GM12878 (cell line): Measurements from ENCODE around the gene KCNJ13. TPM values are rescaled to one million over a fixed set of nuclear protein-coding genes. Genes with fewer than 3 reads are reported as not detected.
A peak's percentile ranks its signal among the peaks of the same experiment; 100 is the strongest.

Experiments
- ATAC-seq: fragments of 200-7000 bp; cut with Tn5 transposase; 3 replicates; pipeline ENCODE4 v1.9.1; 2020; ENCODE audit warnings: mild to moderate bottlenecking, moderate library complexity
- BruUV-seq: library from RNA; stranded (reverse); fragments of 400-500 nt; replicated peaks from 2 replicates; lab custom pipeline; 2021; lab: Mats Ljungman, UMichigan
- CTCF ChIA-PET: fragments of 300-600 bp; sonication (Branson Sonifier 250); formaldehyde crosslinking; extraction: SDS; loops from one replicate; lab custom pipeline; 2021; ENCODE audit warnings: inconsistent platforms; lab: Yijun Ruan, JAX
- POLR2A ChIA-PET: fragments of 350-600 bp; formaldehyde crosslinking; extraction: SDS; loops from one replicate; lab custom pipeline; 2021; ENCODE audit warnings: inconsistent platforms; lab: Charles Lee
- RAD21 ChIA-PET: fragments of 300-600 bp; sonication (Branson Sonifier 250); formaldehyde crosslinking; loops from one replicate; lab custom pipeline; 2023; ENCODE audit warnings: antibody characterized with exemption; ENCODE audit not compliant: unreplicated experiment; lab: Charles Lee
- SMC1A ChIA-PET: fragments of 300-600 bp; sonication (Branson Sonifier 250); formaldehyde crosslinking; loops from one replicate; lab custom pipeline; 2023; ENCODE audit not compliant: unreplicated experiment, uncharacterized antibody; lab: Charles Lee
- DNase-seq: peaks from one replicate; pipeline ENCODE4 v3.0.0-alpha.2; 2011; ENCODE audit warnings: low read depth, low spot score
- FAIRE-seq: peaks from 3 replicates; lab custom pipeline; 2011; peaks lifted over from hg19 to GRCh38; lab: Jason Lieb, UNC
- H2AFZ ChIP-seq: 2 replicates; pipeline ENCODE4 v1.6.0; 2011; ENCODE audit warnings: low read depth, low read length, control low read depth; ENCODE audit not compliant: control insufficient read depth
- H3K27ac ChIP-seq: 2 replicates; pipeline ENCODE4 v1.5.1; 2011; ENCODE audit warnings: control low read depth; ENCODE audit not compliant: control insufficient read depth, insufficient read depth
- H3K27me3 ChIP-seq, 2 experiments: replicated peaks in 1 of 2; 2 replicates each; pipeline versions ENCODE4 v1.6.0 to v1.6.1; 2011; ENCODE audit warnings: low read length in 1 of 2; ENCODE audit not compliant: control insufficient read depth in 2 of 2, insufficient read depth in 2 of 2
- H3K36me3 ChIP-seq, 2 experiments: 2 replicates each; pipeline ENCODE4 v1.5.1; 2011; ENCODE audit warnings: low read length in 1 of 2; ENCODE audit not compliant: control insufficient read depth in 2 of 2, insufficient read depth in 2 of 2
- H3K4me1 ChIP-seq: 2 replicates; pipeline ENCODE4 v1.6.1; 2011; ENCODE audit warnings: mild to moderate bottlenecking, low read length, moderate library complexity, mixed read lengths; ENCODE audit not compliant: control insufficient read depth, insufficient read depth
- H3K4me2 ChIP-seq: 2 replicates; pipeline ENCODE4 v1.6.0; 2011; ENCODE audit warnings: control low read depth; ENCODE audit not compliant: control insufficient read depth, insufficient read depth
- H3K4me3 ChIP-seq: fragments of 200-600 bp; sonication (generic); 2 replicates; pipeline ENCODE4 v1.5.1; 2016
- H3K79me2 ChIP-seq: 2 replicates; pipeline ENCODE4 v1.6.0; 2011; ENCODE audit warnings: low read length; ENCODE audit not compliant: control insufficient read depth, insufficient read depth
- H3K9ac ChIP-seq: 2 replicates; pipeline ENCODE4 v1.8.0; 2011; ENCODE audit warnings: low read length, control low read depth, mixed read lengths; ENCODE audit not compliant: control insufficient read depth, insufficient read depth
- H3K9me3 ChIP-seq: replicated peaks from 3 replicates; pipeline ENCODE4 v1.5.1; 2011; ENCODE audit warnings: mild to moderate bottlenecking, low read length; ENCODE audit not compliant: control insufficient read depth, insufficient read depth
- H4K20me1 ChIP-seq: 2 replicates; pipeline ENCODE4 v1.6.0; 2011; ENCODE audit not compliant: control insufficient read depth, insufficient read depth
- BACH1 ChIP-seq: fragments of 450-650 bp; IDR thresholded peaks from 2 replicates; pipeline ENCODE4 v1.6.1; 2017; ENCODE audit warnings: mild to moderate bottlenecking, borderline replicate concordance
- BHLHE40 ChIP-seq, 2 experiments: fragments of 450-650 bp in 1 of 2; IDR thresholded peaks; 2 replicates each; pipeline ENCODE4 v1.6.1; 2011 to 2017; ENCODE audit warnings: low read depth in 2 of 2, borderline replicate concordance in 1 of 2, improper control_type of control experiment in 1 of 2, low read length in 1 of 2, mild to moderate bottlenecking in 1 of 2
- BRCA1 ChIP-seq: IDR thresholded peaks from 2 replicates; pipeline ENCODE4 v1.6.1; 2011; ENCODE audit warnings: low read depth, low read length, improper control_type of control experiment
- CBFB ChIP-seq: IDR thresholded peaks from 2 replicates; pipeline ENCODE4 v1.6.1; 2016; ENCODE audit warnings: antibody characterized with exemption, low read depth
- CREM ChIP-seq: IDR thresholded peaks from 2 replicates; pipeline ENCODE4 v1.6.1; 2014; ENCODE audit warnings: antibody characterized with exemption, low read depth
- E2F4 ChIP-seq: IDR thresholded peaks from 2 replicates; pipeline ENCODE4 v1.6.1; 2012; ENCODE audit warnings: low read depth, low read length, improper control_type of control experiment
- GABPA ChIP-seq: IDR thresholded peaks from 2 replicates; pipeline ENCODE4 v1.6.1; 2014; ENCODE audit warnings: antibody characterized with exemption, low read depth, mild to moderate bottlenecking, inconsistent platforms
- HDAC6 ChIP-seq: fragments of 200-600 bp; sonication (generic); IDR thresholded peaks from one replicate; pipeline ENCODE4 v1.8.0; 2017; ENCODE audit warnings: antibody characterized with exemption; ENCODE audit not compliant: unreplicated experiment
- IKZF1 ChIP-seq: fragments of 450-650 bp; conservative IDR thresholded peaks from 2 replicates; pipeline ENCODE4 v1.6.1; 2017; ENCODE audit warnings: antibody characterized with exemption, mild to moderate bottlenecking
- IKZF2 ChIP-seq, 2 experiments: fragments of 450-650 bp; IDR thresholded peaks; 2 replicates each; pipeline ENCODE4 v1.6.1; 2017; ENCODE audit warnings: mild to moderate bottlenecking in 2 of 2, moderate library complexity in 2 of 2
- IRF4 ChIP-seq: IDR thresholded peaks from 2 replicates; pipeline ENCODE4 v1.6.1; 2011; ENCODE audit warnings: low read depth, low read length
- JUNB ChIP-seq: IDR thresholded peaks from 2 replicates; pipeline ENCODE4 v1.6.1; 2016; ENCODE audit warnings: antibody characterized with exemption, mild to moderate bottlenecking
- KDM1A ChIP-seq: fragments of 200-600 bp; sonication (generic); IDR thresholded peaks from 2 replicates; pipeline ENCODE4 v1.6.1; 2016; ENCODE audit warnings: borderline replicate concordance
- MTA2 ChIP-seq: fragments of 450-650 bp; IDR thresholded peaks from 2 replicates; pipeline ENCODE4 v1.6.1; 2016; ENCODE audit warnings: low read depth, mild to moderate bottlenecking, moderate library complexity
- NBN ChIP-seq: fragments of 450-650 bp; IDR thresholded peaks from 2 replicates; pipeline ENCODE4 v1.6.1; 2016
- NFXL1 ChIP-seq: fragments of 450-650 bp; IDR thresholded peaks from 2 replicates; pipeline ENCODE4 v1.6.1; 2017; ENCODE audit warnings: antibody characterized with exemption, mild to moderate bottlenecking, borderline replicate concordance
- NRF1 ChIP-seq: conservative IDR thresholded peaks from 2 replicates; pipeline ENCODE4 v1.6.1; 2011; ENCODE audit warnings: mild to moderate bottlenecking, low read depth, low read length, improper control_type of control experiment
- RUNX3 ChIP-seq: IDR thresholded peaks from 2 replicates; pipeline ENCODE4 v1.6.1; 2012; ENCODE audit warnings: low read length, inconsistent platforms
- SIX5 ChIP-seq: IDR thresholded peaks from 2 replicates; pipeline ENCODE4 v1.6.1; 2011; ENCODE audit warnings: mild to moderate bottlenecking, low read depth, low read length, moderate library complexity; ENCODE audit not compliant: severe bottlenecking
- SMARCA5 ChIP-seq: fragments of 450-650 bp; IDR thresholded peaks from 2 replicates; pipeline ENCODE4 v1.6.1; 2017; ENCODE audit warnings: mild to moderate bottlenecking
- TCF3 ChIP-seq: IDR thresholded peaks from 2 replicates; pipeline ENCODE4 v1.6.1; 2012; ENCODE audit warnings: low read depth, mild to moderate bottlenecking, low read length, borderline replicate concordance; ENCODE audit not compliant: insufficient read depth
- ZNF217 ChIP-seq: fragments of 450-650 bp; IDR thresholded peaks from 2 replicates; pipeline ENCODE4 v1.6.1; 2017; ENCODE audit warnings: antibody characterized with exemption, mild to moderate bottlenecking
- WGBS: methylation state at CpG from one replicate; pipeline ENCODE4 v1.1.6; 2016; ENCODE audit warnings: low lambda C conversion rate; ENCODE audit not compliant: insufficient replicate concordance, insufficient coverage; ENCODE audit errors: missing lambda C conversion rate; 5-methylcytosine and 5-hydroxymethylcytosine counted together
- in situ Hi-C: fragments of 300-500 bp; cut with MboI; formaldehyde crosslinking; loops from 9 replicates; pipeline ENCODE4 v1.14.3; 2018; ENCODE audit warnings: mixed read lengths
- intact Hi-C: fragments of 100-400 bp; cut with micrococcal nuclease; formaldehyde crosslinking; loops from one replicate; pipeline ENCODE4 v1.14.2; 2022; ENCODE audit not compliant: unreplicated experiment
- polyA plus RNA-seq, 11 experiments: library from polyadenylated mRNA; depleted of rRNA in 4 of 11; unstranded in 6 of 11; stranded (reverse) in 5 of 11; fragments of >200 nt; fragmentation: Nextera tagmentation in 4 of 11; fragmentation: Illumina TruSeq in 1 of 11; extraction: Ambion mirVana in 4 of 11; extraction: Trizol in 1 of 11; gene quantifications; 1 replicate in 1 of 11; 2 replicates in 10 of 11; pipeline versions ENCODE4 v1.2.1 to v1.2.3, GENCODE V29; 2011 to 2016; ENCODE audit warnings: inconsistent platforms in 2 of 11, missing spikeins in 2 of 11, low read depth in 1 of 11
- total RNA-seq, 4 experiments: library from RNA; depleted of rRNA in 3 of 4; stranded (reverse); fragments of >200 nt in 3 of 4; fragmentation: Illumina TruSeq in 1 of 4; extraction: Trizol in 1 of 4; gene quantifications; 2 replicates each; pipeline versions ENCODE4 v1.2.1 to v1.2.3, GENCODE V29; 2013 to 2021

KCNJ13 gene
- total and polyA plus RNA-seq, 10 of the 15 experiments (the other 5 are each of a cell fraction or from before 2014, with no cell fraction given), result 0.24 to 0.68 (median 0.29) TPM; not detected in 7

- TF ChIP-seq JUNB (peak; percentile 64; the same call in 1 of the 2 replicates), IKZF1 (peak; percentile 91), KDM1A (no peak), MTA2 (peak; percentile 98), RUNX3 (peak; percentile 83), IKZF2 (IDR thresholded peaks at IDR 0.05) (peak; percentile 91 to 93; a peak in 3 of 4 replicates), TCF3 (no peak), IRF4 (0 out of 2 replicates have a peak, but pooled peaks have one; percentile 34), CREM (0 out of 2 replicates have a peak, but pooled peaks have one; percentile 19), ZNF217 (0 out of 2 replicates have a peak, but pooled peaks have one; percentile 24), BHLHE40 (IDR thresholded peaks at IDR 0.05; ENCODE audit: borderline replicate concordance in 1 of 2, low read depth in 2 of 2, low read length in 1 of 2) (peak in 1 of 2 experiments; percentile 37; a peak in 1 of 4 replicates), BACH1 (peak; percentile 61; the same call in 1 of the 2 replicates), GABPA (no peak)
Measured at GRCh38 chr2:232781765-232782164, 5.4 kb upstream of the KCNJ13 start (continued).

GRCh38 chr2:232779934-232780333, 3.6 kb upstream of the KCNJ13 start:
- no peaks in the 10 kb centered on the region for H3K27me3 ChIP-seq
- POLR2A ChIA-PET, result no interaction called here
- no peaks in the 10 kb centered on the region for H3K4me1 ChIP-seq
- H3K4me3 ChIP-seq, result no peak overlapping the region
- no peak overlapping the region for H3K27ac ChIP-seq
- no peak for FAIRE-seq
- SMC1A ChIA-PET, result interaction anchor here (0.9 to 1.2 kb wide), 3 partner anchors 10 to 57 kb away, joined by 3 to 5 read pairs (median 3); no protein-coding TSS in a partner anchor
- no peaks in the 10 kb centered on the region for H4K20me1 ChIP-seq
- WGBS, result 94% methylated on average over 1 of the region's 1 CpG
- intact Hi-C loops, result no loop called here
- no peak overlapping the region for H3K4me2 ChIP-seq
- no peak for ATAC-seq
- H3K36me3 ChIP-seq, result no peaks in the 10 kb centered on the region; a peak in 1 of 4 replicates
- TF ChIP-seq BRCA1 (no peak), BHLHE40 (IDR thresholded peaks at IDR 0.05; ENCODE audit: borderline replicate concordance in 1 of 2, low read depth in 2 of 2, low read length in 1 of 2) (no peak), NFXL1 (no peak), SMARCA5 (no peak), NBN (no peak), CBFB (no peak), SIX5 (no peak), NRF1 (no peak), HDAC6 (no peak), E2F4 (no peak)
- no peak overlapping the region for H2AFZ ChIP-seq
- in situ Hi-C loops, result no loop called here
- no peak for DNase-seq
- H3K79me2 ChIP-seq, result no peaks in the 10 kb centered on the region
- no TSS peak for BruUV-seq
- CTCF ChIA-PET, result interaction anchor here (1.5 kb wide), 1 partner anchor 12 kb away, joined by 4 read pairs; no protein-coding TSS in a partner anchor
- RAD21 ChIA-PET, result no interaction called here
- no peak overlapping the region for H3K9ac ChIP-seq
- no peaks in the 10 kb centered on the region for H3K9me3 ChIP-seq
